IMR-90 (cell line): ENCODE measurements around the gene FBRSL1. TPM values are rescaled to one million over a fixed set of nuclear protein-coding genes. Genes with fewer than 3 reads are reported as not detected.

Experiments
- ATAC-seq: fragments of 200-7000 bp; cut with Tn5 transposase; 2 replicates; pipeline ENCODE4 v1.9.1; 2020; ENCODE audit warnings: low read depth, mild to moderate bottlenecking, moderate library complexity
- BruUV-seq: library from RNA; stranded (reverse); fragments of 400-500 nt; replicated peaks from 2 replicates; lab custom pipeline; 2021; lab: Mats Ljungman, UMichigan
- CTCF ChIA-PET: fragments of 300-600 bp; formaldehyde crosslinking; extraction: SDS; loops from one replicate; lab custom pipeline; 2021; ENCODE audit warnings: antibody characterized with exemption; lab: Yijun Ruan, JAX
- POLR2A ChIA-PET: fragments of 300-600 bp; sonication (Branson Sonifier 250); formaldehyde crosslinking; loops from one replicate; lab custom pipeline; 2022; ENCODE audit warnings: antibody characterized with exemption; ENCODE audit not compliant: unreplicated experiment; lab: Charles Lee
- DNase-seq: peaks from one replicate; pipeline ENCODE4 v3.0.0; 2013
- H2AFZ ChIP-seq: replicated peaks from 2 replicates; pipeline ENCODE3; 2013; ENCODE audit warnings: low read length, mild to moderate bottlenecking; ENCODE audit not compliant: poor library complexity
- H2AK5ac ChIP-seq: 2 replicates; pipeline ENCODE4 v1.6.1; 2013; ENCODE audit warnings: low read depth, low read length, inconsistent platforms
- H2AK9ac ChIP-seq: replicated peaks from 2 replicates; pipeline ENCODE3; 2013; ENCODE audit warnings: mild to moderate bottlenecking, low read depth, low read length, moderate library complexity; ENCODE audit not compliant: poor library complexity
- H2BK120ac ChIP-seq: 2 replicates; pipeline ENCODE4 v1.6.1; 2013; ENCODE audit warnings: low read depth, low read length, inconsistent platforms
- H2BK15ac ChIP-seq: 3 replicates; pipeline ENCODE4 v1.6.1; 2013; ENCODE audit warnings: low read depth, low read length, inconsistent platforms
- H2BK20ac ChIP-seq: 2 replicates; pipeline ENCODE4 v1.6.1; 2013; ENCODE audit warnings: low read depth, mild to moderate bottlenecking, inconsistent platforms, low read length, moderate library complexity
- H2BK5ac ChIP-seq: 2 replicates; pipeline ENCODE4 v1.6.1; 2013; ENCODE audit warnings: mild to moderate bottlenecking, low read depth, low read length, inconsistent platforms; ENCODE audit not compliant: poor library complexity, severe bottlenecking
- H3K14ac ChIP-seq: replicated peaks from 2 replicates; pipeline ENCODE4 v1.6.1; 2013; ENCODE audit warnings: low read depth, low read length, inconsistent platforms
- H3K18ac ChIP-seq: 2 replicates; pipeline ENCODE4 v1.6.1; 2013; ENCODE audit warnings: low read depth, low read length, control low read depth
- H3K23ac ChIP-seq: 2 replicates; pipeline ENCODE4 v1.6.1; 2013; ENCODE audit warnings: low read depth, low read length, inconsistent platforms
- H3K27ac ChIP-seq: 2 replicates; pipeline ENCODE4 v1.5.1; 2013; ENCODE audit warnings: mild to moderate bottlenecking, control low read depth, low read length; ENCODE audit not compliant: insufficient read depth
- H3K27me3 ChIP-seq: 2 replicates; pipeline ENCODE4 v1.6.1; 2013; ENCODE audit warnings: low read length; ENCODE audit not compliant: control insufficient read depth, insufficient read depth
- H3K36me3 ChIP-seq: 2 replicates; pipeline ENCODE4 v1.6.1; 2013; ENCODE audit warnings: low read length, mixed read lengths; ENCODE audit not compliant: control insufficient read depth, insufficient read depth
- H3K4ac ChIP-seq: 2 replicates; pipeline ENCODE4 v1.6.1; 2013; ENCODE audit warnings: low read depth, low read length, inconsistent platforms
- H3K4me1 ChIP-seq: 2 replicates; pipeline ENCODE4 v1.6.1; 2013; ENCODE audit warnings: low read length, mixed read lengths; ENCODE audit not compliant: control insufficient read depth, insufficient read depth
- H3K4me2 ChIP-seq: 2 replicates; pipeline ENCODE4 v1.6.1; 2013; ENCODE audit warnings: low read depth, mild to moderate bottlenecking, control low read depth, low read length, moderate library complexity
- H3K4me3 ChIP-seq: 2 replicates; pipeline ENCODE4 v1.5.1; 2013; ENCODE audit warnings: low read depth, mild to moderate bottlenecking, control low read depth, low read length, moderate library complexity; ENCODE audit not compliant: insufficient read depth
- H3K56ac ChIP-seq: 2 replicates; pipeline ENCODE4 v1.6.1; 2013; ENCODE audit warnings: low read length, inconsistent platforms; ENCODE audit not compliant: insufficient read depth; ENCODE audit errors: extremely low read depth
- H3K79me1 ChIP-seq, 2 experiments: 2 replicates each; pipeline ENCODE4 v1.6.1; 2013; ENCODE audit warnings: low read length in 2 of 2, inconsistent platforms in 1 of 2, low read depth in 1 of 2
- H3K9ac ChIP-seq: 2 replicates; pipeline ENCODE4 v1.6.1; 2013; ENCODE audit warnings: low read depth, low read length, control low read depth
- H3K9me1 ChIP-seq: 2 replicates; pipeline ENCODE4 v1.6.1; 2013; ENCODE audit warnings: low read length, inconsistent platforms; ENCODE audit not compliant: insufficient read depth
- H3K9me3 ChIP-seq: 2 replicates; pipeline ENCODE4 v1.6.1; 2013; ENCODE audit warnings: low read length; ENCODE audit not compliant: control insufficient read depth, insufficient read depth
- H4K20me1 ChIP-seq: 2 replicates; pipeline ENCODE4 v1.6.1; 2013; ENCODE audit warnings: low read length, inconsistent platforms; ENCODE audit not compliant: insufficient read depth
- H4K5ac ChIP-seq: 2 replicates; pipeline ENCODE4 v1.6.1; 2013; ENCODE audit warnings: mild to moderate bottlenecking, low read depth, low read length, control low read depth
- H4K8ac ChIP-seq, 2 experiments: 2 replicates each; pipeline ENCODE4 v1.6.1; 2013; ENCODE audit warnings: low read depth in 2 of 2, low read length in 2 of 2, control low read depth in 1 of 2, inconsistent platforms in 1 of 2
- H4K91ac ChIP-seq: 2 replicates; pipeline ENCODE4 v1.6.1; 2013; ENCODE audit warnings: low read depth, low read length, inconsistent platforms; ENCODE audit not compliant: insufficient read depth
- BHLHE40 ChIP-seq: fragments of 150-350 bp; IDR thresholded peaks from 2 replicates; pipeline ENCODE4 v1.6.1; 2016; ENCODE audit warnings: mild to moderate bottlenecking, low read depth, low read length
- MAZ ChIP-seq: IDR thresholded peaks from 2 replicates; pipeline ENCODE4 v1.6.1; 2012; ENCODE audit warnings: low read depth, mild to moderate bottlenecking, low read length, improper control_type of control experiment, moderate library complexity, borderline replicate concordance
- RAD21 ChIP-seq: IDR thresholded peaks from 2 replicates; pipeline ENCODE4 v1.6.1; 2012; ENCODE audit warnings: low read length, improper control_type of control experiment
- WGBS, 2 experiments: methylation state at CpG; one replicate each; pipeline versions ENCODE4 v1.1.5 to v1.1.7; 2013; ENCODE audit warnings: missing lambda C conversion rate in 2 of 2; ENCODE audit not compliant: insufficient read length in 1 of 2; ENCODE audit errors: extremely low coverage in 2 of 2; 5-methylcytosine and 5-hydroxymethylcytosine counted together
- dilution Hi-C: fragments of 300-500 bp; cut with HindIII; formaldehyde crosslinking; loops from one replicate; pipeline ENCODE4 v1.14.3; 2018; ENCODE audit warnings: low sequenced_read_pairs; ENCODE audit not compliant: unreplicated experiment
- in situ Hi-C: fragments of 300-500 bp; cut with MboI; formaldehyde crosslinking; loops from 3 replicates; pipeline ENCODE4 v1.14.3; 2019; ENCODE audit warnings: low sequenced_read_pairs, inconsistent platforms, mixed read lengths
- intact Hi-C: fragments of 100-400 bp; cut with micrococcal nuclease; formaldehyde crosslinking; loops from 2 replicates; pipeline ENCODE4 v1.10.0; 2022
- polyA plus RNA-seq, 3 experiments: library from polyadenylated mRNA; depleted of rRNA; stranded (reverse); fragments of >200 nt; gene quantifications; 2 replicates each; pipeline ENCODE4 v1.2.3, GENCODE V29; 2012; ENCODE audit warnings: low replicate concordance in 1 of 3
- total RNA-seq: library from RNA; depleted of rRNA; stranded (reverse); fragments of >200 nt; gene quantifications from 2 replicates; pipeline ENCODE4 v1.2.3, GENCODE V29; 2012

The FBRSL1 gene
- total and polyA plus RNA-seq, 2 of the 4 experiments (the other 2 are of a cell fraction): 0.36 to 10.8 TPM

DNA sequence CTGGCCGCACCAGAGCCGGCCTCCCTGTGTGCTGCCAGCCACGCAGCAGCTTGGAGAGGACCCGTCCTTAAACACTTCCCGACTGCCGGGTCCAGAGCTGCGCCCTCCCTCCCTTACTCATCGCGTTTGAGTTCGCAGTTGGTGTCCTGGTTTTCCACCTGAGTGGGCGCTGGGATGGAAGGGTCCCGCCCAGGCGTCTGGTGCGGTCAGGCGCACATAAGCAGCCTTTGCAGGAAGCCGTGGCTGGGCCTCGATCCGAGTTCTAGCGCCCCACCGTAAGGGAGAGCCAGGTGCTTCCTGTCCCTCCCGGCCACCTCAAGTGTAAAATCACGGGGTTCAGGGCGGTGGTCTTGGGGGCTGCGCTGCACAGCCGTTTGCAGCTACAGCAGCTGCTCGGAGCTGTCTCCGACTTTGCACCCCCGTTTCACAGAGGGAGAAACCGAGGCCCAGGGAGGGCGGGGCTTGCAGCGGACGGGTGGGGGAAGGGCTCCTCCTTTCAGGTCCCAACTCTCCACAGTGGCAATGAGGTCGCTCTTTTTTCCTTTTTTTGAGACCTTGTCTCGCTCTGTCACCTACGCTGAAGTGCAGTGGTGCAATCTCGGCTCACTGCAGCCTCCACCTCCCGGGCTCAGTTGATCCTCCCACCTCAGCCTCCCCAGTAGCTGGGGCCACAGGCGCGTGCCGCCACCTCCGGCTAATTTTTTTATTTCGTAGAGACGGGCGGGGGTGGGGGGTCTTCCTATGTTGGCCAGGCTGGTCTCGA, 69.1 kb downstream of the FBRSL1 start (continued):
- TF ChIP-seq BHLHE40: no peak

GRCh38 chr12:132559652-132560363, 69.9 kb downstream of the FBRSL1 start:
- intact Hi-C loops: loop anchor here (2.0 to 5.0 kb wide), 2 partner anchors 52 to 69 kb away; partner anchors contain the start of genes FBRSL1 and LRCOL1
- peak overlapping the region; percentile 98 for H2AFZ ChIP-seq
- ATAC-seq: peak; percentile 86

More at GRCh38 chr12:132559652-132560363, 69.9 kb downstream of the FBRSL1 start:
- Histone ChIP-seq H2BK15ac (no peak overlapping the region), H3K4me2 (peak overlapping the region; percentile 90), H3K4ac (peak overlapping the region; percentile 77; the same call in 1 of the 2 replicates), H2AK9ac (peak overlapping the region; percentile 91), H2AK5ac (no peak overlapping the region), H3K56ac (no peak overlapping the region; the same call in 1 of the 2 replicates), H3K9me1 (no peaks in the 10 kb centered on the region), H3K9me3 (no peaks in the 10 kb centered on the region), H3K79me1 (peaks cover 5 to 8% of the 10 kb centered on the region in 2 experiments; a peak in 2 of 4 replicates), H3K27ac (no peak overlapping the region; the same call in 1 of the 2 replicates), H2BK5ac (no peak overlapping the region), H3K18ac (no peak overlapping the region), H4K5ac (peak overlapping the region; percentile 5; the same call in 1 of the 2 replicates), H3K36me3 (no peaks in the 10 kb centered on the region), H3K9ac (peak overlapping the region; percentile 55), H3K4me1 (no peaks in the 10 kb centered on the region; the same call in 1 of the 2 replicates), H3K23ac (no peak overlapping the region), H3K4me3 (peak overlapping the region; percentile 93), H3K14ac (peak overlapping the region; percentile 66; the same call in 1 of the 2 replicates), H3K27me3 (no peaks in the 10 kb centered on the region), H2BK20ac (no peak overlapping the region), H4K20me1 (peaks cover 18% of the 10 kb centered on the region), H2BK120ac (no peak overlapping the region), H4K91ac (no peak overlapping the region), H4K8ac (peak overlapping the region in 1 of 2 experiments; percentile 93; a peak in 2 of 4 replicates)
- peak; percentile 36 for DNase-seq
- ChIA-PET POLR2A (no interaction called here), CTCF (no interaction called here)
- in situ Hi-C loops: no loop called here
- dilution Hi-C loops: no loop called here
- WGBS, 2 experiments: 1% methylated on average over 32 of the region's 98 CpGs; no CpG with 5 or more reads in 1 of the 2 experiments
- TF ChIP-seq MAZ (peak; percentile 30; the same call in 1 of the 2 replicates), RAD21 (no peak)
- no TSS peak for BruUV-seq
